Endothelial cell of umbilical vein (primary cell): ENCODE measurements around the gene FGF12. TPM values are rescaled to one million over a fixed set of nuclear protein-coding genes. Genes with fewer than 3 reads are reported as not detected.

Experiments used
- BruUV-seq: library from RNA; stranded (reverse); fragments of 400-500 nt; replicated peaks from 2 replicates; lab custom pipeline; 2021; lab: Mats Ljungman, UMichigan
- CTCF ChIA-PET: fragments of 300-600, 350-600 bp; sonication (Branson Sonifier 250); formaldehyde crosslinking; loops from one replicate; lab custom pipeline; 2021; ENCODE audit warnings: antibody characterized with exemption, inconsistent platforms; lab: Charles Lee
- POLR2A ChIA-PET: fragments of 300-600, 350-600 bp; sonication (Branson Sonifier 250); formaldehyde crosslinking; loops from one replicate; lab custom pipeline; 2021; ENCODE audit warnings: antibody characterized with exemption, inconsistent platforms; lab: Charles Lee
- DNase-seq: peaks from one replicate; pipeline ENCODE4 v3.0.0-alpha.2; 2011; ENCODE audit warnings: low read depth, low spot score
- FAIRE-seq: peaks from 2 replicates; lab custom pipeline; 2011; peaks lifted over from hg19 to GRCh38; lab: Jason Lieb, UNC
- H2AFZ ChIP-seq: 2 replicates; pipeline ENCODE4 v1.6.0; 2012; ENCODE audit warnings: low read depth, low read length, control low read depth, inconsistent platforms
- H3K27ac ChIP-seq: 2 replicates; pipeline ENCODE4 v1.5.1; 2011; ENCODE audit warnings: low read depth, mild to moderate bottlenecking, control low read depth, low read length, moderate library complexity; ENCODE audit not compliant: insufficient read depth
- H3K27me3 ChIP-seq, 2 experiments: 2 replicates each; pipeline versions ENCODE4 v1.6.0 to v1.6.1; 2011; ENCODE audit warnings: low read length in 2 of 2, mixed read lengths in 1 of 2; ENCODE audit not compliant: control insufficient read depth in 2 of 2, insufficient read depth in 2 of 2
- H3K36me3 ChIP-seq, 2 experiments: 2 replicates in 1 of 2; 3 replicates in 1 of 2; pipeline ENCODE4 v1.5.1; 2011; ENCODE audit warnings: low read length in 2 of 2, mild to moderate bottlenecking in 1 of 2, moderate library complexity in 1 of 2; ENCODE audit not compliant: control insufficient read depth in 2 of 2, insufficient read depth in 2 of 2; ENCODE audit errors: extremely low read depth in 1 of 2
- H3K4me1 ChIP-seq: 3 replicates; pipeline ENCODE4 v1.5.1; 2011; ENCODE audit warnings: mild to moderate bottlenecking, low read length; ENCODE audit not compliant: control insufficient read depth, insufficient read depth; ENCODE audit errors: extremely low read depth
- H3K4me2 ChIP-seq: 2 replicates; pipeline ENCODE4 v1.6.1; 2011; ENCODE audit warnings: low read length, control low read depth, mixed read lengths; ENCODE audit not compliant: insufficient read depth
- H3K4me3 ChIP-seq, 3 experiments: fragments of 200-600 bp in 1 of 3; sonication (generic), shearing (Covaris generic) in 1 of 3; replicated peaks in 1 of 3; 2 replicates each; pipeline ENCODE4 v1.5.1; 2011 to 2016; ENCODE audit warnings: control low read depth in 3 of 3, low read length in 3 of 3, mild to moderate bottlenecking in 2 of 3, inconsistent platforms in 1 of 3, low read depth in 1 of 3, moderate library complexity in 1 of 3; ENCODE audit not compliant: insufficient read depth in 1 of 3
- H3K79me2 ChIP-seq: 2 replicates; pipeline ENCODE4 v1.6.0; 2012; ENCODE audit warnings: low read length, inconsistent platforms; ENCODE audit not compliant: control insufficient read depth, insufficient read depth
- H3K9ac ChIP-seq: replicated peaks from 2 replicates; pipeline ENCODE3; 2011; ENCODE audit warnings: low read length, control low read depth; ENCODE audit not compliant: insufficient read depth; ENCODE audit errors: extremely low read depth
- H3K9me1 ChIP-seq: replicated peaks from 3 replicates; pipeline ENCODE4 v1.6.0; 2011; ENCODE audit warnings: mild to moderate bottlenecking, low read length; ENCODE audit not compliant: control insufficient read depth, insufficient read depth; ENCODE audit errors: extremely low read depth
- H3K9me3 ChIP-seq: replicated peaks from 2 replicates; pipeline ENCODE4 v1.5.1; 2012; ENCODE audit warnings: low read length, inconsistent platforms; ENCODE audit not compliant: control insufficient read depth, insufficient read depth
- H4K20me1 ChIP-seq: replicated peaks from 2 replicates; pipeline ENCODE3; 2011; ENCODE audit warnings: mild to moderate bottlenecking, low read length; ENCODE audit not compliant: control insufficient read depth, insufficient read depth; ENCODE audit errors: extremely low read depth
- EZH2 ChIP-seq: IDR thresholded peaks from 2 replicates; pipeline ENCODE4 v1.6.1; 2012; ENCODE audit warnings: borderline replicate concordance, low read depth, mild to moderate bottlenecking, moderate library complexity, low read length, inconsistent platforms; ENCODE audit not compliant: severe bottlenecking
- GATA2 ChIP-seq: IDR thresholded peaks from 2 replicates; pipeline ENCODE4 v1.7.0; 2011; ENCODE audit warnings: low read depth, mild to moderate bottlenecking, moderate library complexity, mixed read lengths, low read length; ENCODE audit not compliant: insufficient read length, insufficient read depth
- JUN ChIP-seq: IDR thresholded peaks from 2 replicates; pipeline ENCODE4 v1.6.1; 2011; ENCODE audit warnings: borderline replicate concordance, low read depth; ENCODE audit not compliant: insufficient read length, insufficient read depth
- MYC ChIP-seq: IDR thresholded peaks from one replicate; pipeline ENCODE4 v1.6.1; 2011; ENCODE audit warnings: mild to moderate bottlenecking, low read depth, low read length
- POLR2A ChIP-seq: IDR thresholded peaks from 2 replicates; pipeline ENCODE4 v1.6.1; 2012; ENCODE audit warnings: low read depth, mild to moderate bottlenecking, control low read depth, low read length
- dilution Hi-C: fragments of 300-500 bp; cut with MboI; formaldehyde crosslinking; loops from one replicate; pipeline ENCODE4 v1.15.0; 2019; ENCODE audit warnings: low sequenced_read_pairs; ENCODE audit not compliant: extremely low pct_ligation_motif_present
- intact Hi-C: fragments of 100-400 bp; cut with micrococcal nuclease; formaldehyde crosslinking; loops from one replicate; pipeline ENCODE4 v1.10.0; 2022
- polyA plus RNA-seq, 4 experiments: library from polyadenylated mRNA; depleted of rRNA in 3 of 4; stranded (reverse) in 3 of 4; unstranded in 1 of 4; fragments of >200 nt; gene quantifications; 2 replicates each; pipeline versions ENCODE4 v1.2.1 to v1.2.3, GENCODE V29; 2011 to 2012; ENCODE audit warnings: missing spikeins in 1 of 4
- total RNA-seq: library from RNA; stranded (reverse); gene quantifications from 2 replicates; pipeline ENCODE4 v1.2.3, GENCODE V29; 2021
- TF ChIP-seq, protein P1 (sequence below): IDR thresholded peaks from 2 replicates; pipeline ENCODE4 v1.6.1; 2011; ENCODE audit not compliant: insufficient read depth, insufficient read length
- TF ChIP-seq, protein P2 (sequence below), 2 donors: IDR thresholded peaks; 1 replicate in 1 of 2; 2 replicates in 1 of 2; pipeline ENCODE4 v1.5.1; 2011; ENCODE audit warnings: low read length in 2 of 2, mild to moderate bottlenecking in 2 of 2, moderate library complexity in 2 of 2, control low read depth in 1 of 2, inconsistent platforms in 1 of 2, low read depth in 1 of 2; ENCODE audit not compliant: insufficient read depth in 1 of 2; ENCODE audit errors: extremely low read depth in 1 of 2

FGF12 gene
- total and polyA plus RNA-seq, 2 donors (not counting 3 experiments of a cell fraction or from before 2014, with no cell fraction given) = 0.72 to 2.5 TPM

GRCh38 chr3:192543163-192543562, 184.2 kb downstream of the FGF12 start:
- Histone ChIP-seq H3K9ac (no peak overlapping the region), H4K20me1 (no peaks in the 10 kb centered on the region), H3K27ac (no peak overlapping the region), H2AFZ (no peak overlapping the region), H3K36me3 (no peaks in the 10 kb centered on the region), H3K27me3 (no peaks in the 10 kb centered on the region), H3K9me3 (no peaks in the 10 kb centered on the region), H3K79me2 (no peaks in the 10 kb centered on the region), H3K9me1 (no peaks in the 10 kb centered on the region), H3K4me1 (no peaks in the 10 kb centered on the region), H3K4me3 (no peak overlapping the region), H3K4me2 (no peak overlapping the region)
- ChIA-PET POLR2A (no interaction called here), CTCF (no interaction called here)
- no peak for FAIRE-seq
- dilution Hi-C loops (no loop called here), intact Hi-C loops (no loop called here)
- no peak for DNase-seq
- BruUV-seq = no TSS peak
- TF ChIP-seq JUN (no peak), EZH2 (no peak)
- TF ChIP-seq, protein P1, sequence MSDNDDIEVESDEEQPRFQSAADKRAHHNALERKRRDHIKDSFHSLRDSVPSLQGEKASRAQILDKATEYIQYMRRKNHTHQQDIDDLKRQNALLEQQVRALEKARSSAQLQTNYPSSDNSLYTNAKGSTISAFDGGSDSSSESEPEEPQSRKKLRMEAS = no peak

DNA sequence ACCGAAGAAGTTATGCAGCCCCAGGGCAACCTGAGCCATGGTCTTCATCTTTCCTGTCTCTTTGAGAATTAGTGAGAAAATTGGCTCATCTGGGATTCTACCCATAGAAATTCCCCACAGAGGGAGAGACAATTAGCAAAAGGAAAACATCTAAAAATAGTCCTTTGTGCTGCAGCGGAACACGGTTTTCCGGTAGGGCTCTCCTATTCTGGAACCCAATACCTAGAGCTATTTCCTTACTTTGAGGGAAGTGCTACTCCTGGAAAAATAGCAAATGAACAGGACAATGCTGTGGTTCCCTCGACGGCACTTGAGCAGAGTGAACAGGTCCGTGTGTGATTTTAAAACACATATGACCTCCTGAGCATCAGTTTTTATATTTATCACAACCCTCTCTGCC, 210.5 kb downstream of the FGF12 start:
- no peaks in the 10 kb centered on the region for H3K79me2 ChIP-seq
- H3K9me1 ChIP-seq = no peaks in the 10 kb centered on the region
- H2AFZ ChIP-seq = no peak overlapping the region
- DNase-seq (no peak), FAIRE-seq (no peak)
- no TSS peak for BruUV-seq
- no peak overlapping the region for H3K4me2 ChIP-seq
- TF ChIP-seq MYC = no peak
- TF ChIP-seq, protein P1 = no peak
- no peak for TF ChIP-seq GATA2
- TF ChIP-seq POLR2A = no peak
- TF ChIP-seq EZH2 = no peak
- TF ChIP-seq, protein P2, sequence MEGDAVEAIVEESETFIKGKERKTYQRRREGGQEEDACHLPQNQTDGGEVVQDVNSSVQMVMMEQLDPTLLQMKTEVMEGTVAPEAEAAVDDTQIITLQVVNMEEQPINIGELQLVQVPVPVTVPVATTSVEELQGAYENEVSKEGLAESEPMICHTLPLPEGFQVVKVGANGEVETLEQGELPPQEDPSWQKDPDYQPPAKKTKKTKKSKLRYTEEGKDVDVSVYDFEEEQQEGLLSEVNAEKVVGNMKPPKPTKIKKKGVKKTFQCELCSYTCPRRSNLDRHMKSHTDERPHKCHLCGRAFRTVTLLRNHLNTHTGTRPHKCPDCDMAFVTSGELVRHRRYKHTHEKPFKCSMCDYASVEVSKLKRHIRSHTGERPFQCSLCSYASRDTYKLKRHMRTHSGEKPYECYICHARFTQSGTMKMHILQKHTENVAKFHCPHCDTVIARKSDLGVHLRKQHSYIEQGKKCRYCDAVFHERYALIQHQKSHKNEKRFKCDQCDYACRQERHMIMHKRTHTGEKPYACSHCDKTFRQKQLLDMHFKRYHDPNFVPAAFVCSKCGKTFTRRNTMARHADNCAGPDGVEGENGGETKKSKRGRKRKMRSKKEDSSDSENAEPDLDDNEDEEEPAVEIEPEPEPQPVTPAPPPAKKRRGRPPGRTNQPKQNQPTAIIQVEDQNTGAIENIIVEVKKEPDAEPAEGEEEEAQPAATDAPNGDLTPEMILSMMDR (IDR thresholded peaks at IDR 0.05; ENCODE audit: extremely low read depth in 1 of 2, insufficient read depth in 1 of 2, low read depth in 1 of 2, low read length in 2 of 2) = no peak
- intact Hi-C loops (no loop called here), dilution Hi-C loops (no loop called here)
- H3K27ac ChIP-seq = no peak overlapping the region
- no peaks in the 10 kb centered on the region for H3K4me1 ChIP-seq
- no peaks in the 10 kb centered on the region for H3K36me3 ChIP-seq
- no peaks in the 10 kb centered on the region for H4K20me1 ChIP-seq
- H3K9me3 ChIP-seq = no peaks in the 10 kb centered on the region
- no peak overlapping the region for H3K4me3 ChIP-seq
- H3K27me3 ChIP-seq = peaks cover 21 to 39% of the 10 kb centered on the region in 2 experiments
- ChIA-PET POLR2A (no interaction called here), CTCF (no interaction called here)
- no peak overlapping the region for H3K9ac ChIP-seq
